GM12892 (cell line): ENCODE results near the gene FAM171A2.

ENCODE experiments used
- DNase-seq: peaks from one replicate; pipeline ENCODE4 v3.0.0; 2011; ENCODE audit not compliant: insufficient read length
- FAIRE-seq: peaks from 2 replicates; lab custom pipeline; 2011; peaks lifted over from hg19 to GRCh38; lab: Jason Lieb, UNC
- POLR2A ChIP-seq: IDR thresholded peaks from 2 replicates; pipeline ENCODE4 v1.6.1; 2011; ENCODE audit warnings: low read depth, low read length, control low read depth
- POLR2AphosphoS5 ChIP-seq: IDR thresholded peaks from 2 replicates; pipeline ENCODE4 v1.6.1; 2011; ENCODE audit warnings: low read depth, low read length, control low read depth
- TAF1 ChIP-seq: IDR thresholded peaks from 2 replicates; pipeline ENCODE4 v1.6.1; 2011; ENCODE audit warnings: low read depth, mild to moderate bottlenecking, control low read depth, low read length, borderline replicate concordance

The FAM171A2 gene

DNA sequence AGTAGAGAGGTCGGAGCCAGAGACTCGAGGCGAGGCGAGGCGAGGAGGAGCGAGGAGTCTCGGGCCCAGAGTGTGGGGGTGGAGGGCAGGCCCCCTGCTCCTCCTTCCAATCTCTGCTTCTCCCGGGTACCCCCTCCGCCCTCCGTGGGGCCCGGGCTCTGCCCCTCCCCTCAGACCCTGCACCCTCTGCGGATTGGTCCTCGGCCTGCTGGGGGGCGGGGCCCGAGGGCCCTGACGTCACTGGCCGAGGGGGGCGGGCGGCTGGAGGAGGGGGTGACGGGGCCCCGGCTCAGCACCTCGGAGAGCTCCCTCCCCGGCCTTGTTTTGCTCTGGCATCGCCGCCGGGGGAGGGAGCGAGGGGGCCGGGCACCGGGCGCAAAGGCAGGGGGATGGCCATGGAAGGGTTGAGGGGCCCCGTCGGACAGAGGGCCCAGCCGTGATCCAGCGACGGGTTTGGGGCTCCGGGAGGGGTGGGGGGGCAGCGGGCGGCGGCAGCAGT lies 55.3 kb downstream of the FAM171A2 start, which contains the start of gene RUNDC3A:
Gene RUNDC3A (plus strand): TSS at position 282 of the 499 bp plus-strand sequence. CDS start 232 bp downstream, outside the sequence.
- FAIRE-seq (no peak), DNase-seq (peak; percentile 93)
- TF ChIP-seq POLR2A = no peak
- TF ChIP-seq POLR2AphosphoS5 = no peak
- no peak for TF ChIP-seq TAF1

DNA sequence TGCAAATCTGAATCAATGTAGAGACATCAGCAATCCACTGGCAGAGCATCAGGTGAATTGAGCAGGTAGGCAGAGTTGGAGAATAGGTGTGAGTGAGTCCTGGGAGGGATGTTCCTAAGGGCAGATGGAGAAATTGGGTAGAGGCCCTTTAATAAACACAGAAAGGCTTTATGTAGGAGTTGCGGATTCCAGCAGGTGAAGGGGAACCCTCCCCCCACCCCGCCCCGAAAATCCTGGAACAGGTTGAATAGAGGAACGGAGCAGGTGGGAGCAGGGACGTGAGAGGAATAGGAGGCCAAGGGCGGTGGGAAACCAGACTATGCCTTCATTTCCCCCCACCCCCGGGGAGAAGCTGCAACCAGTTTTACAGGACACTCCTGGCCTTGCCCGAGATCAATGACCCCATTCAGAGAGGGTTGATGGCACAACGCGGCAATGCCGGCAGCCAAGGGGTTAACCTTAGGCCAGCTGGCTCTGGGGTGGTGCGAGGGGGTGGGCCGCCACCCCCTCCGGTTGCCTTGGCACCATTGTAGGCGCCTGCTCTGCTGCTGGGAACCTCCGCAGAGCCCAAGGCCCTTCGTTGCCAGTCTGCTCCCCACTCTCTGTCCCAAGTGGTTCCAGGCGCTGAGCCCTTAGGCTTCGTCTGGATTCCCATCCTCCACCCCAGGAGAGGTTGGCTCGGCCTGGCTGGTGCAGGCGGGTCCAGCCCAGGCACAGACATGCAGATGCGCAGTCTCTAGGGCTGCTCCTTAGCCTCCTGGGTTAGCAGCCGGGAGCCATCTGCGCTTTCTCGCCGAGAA lies 56.1 kb downstream of the FAM171A2 start:
- TF ChIP-seq POLR2A = no peak
- no peak for TF ChIP-seq POLR2AphosphoS5
- no peak for FAIRE-seq
- DNase-seq = no peak

DNA sequence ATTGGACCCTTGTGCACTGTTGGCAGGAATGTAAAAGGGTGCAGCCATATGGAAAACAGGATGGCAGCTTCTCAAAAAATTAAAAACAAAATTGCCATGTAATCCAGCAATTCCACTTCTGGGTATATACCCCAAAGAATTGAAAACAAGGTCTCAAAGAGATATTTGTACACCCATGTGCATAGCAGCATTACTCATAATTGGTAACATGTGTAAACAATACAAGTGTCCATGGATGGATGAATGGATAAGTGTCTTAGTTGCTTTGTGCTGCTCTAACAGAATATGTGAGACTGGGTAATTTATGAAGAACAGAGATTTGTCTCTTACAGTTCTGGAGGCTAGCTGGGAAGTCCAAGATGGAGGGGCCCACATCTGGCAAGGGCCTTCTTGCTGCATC lies 59.0 kb downstream of the FAM171A2 start:
- no peak for FAIRE-seq
- TF ChIP-seq POLR2A (no peak), TAF1 (no peak), POLR2AphosphoS5 (no peak)
- DNase-seq = no peak
